Activated T-cell treated with anti-CD3 and anti-CD28 coated beads, Interleukin-2, amount 50 U/mL, for 72 hours (primary cell): ENCODE data around the gene EPG5. TPM values are rescaled to one million over a fixed set of nuclear protein-coding genes. Genes with fewer than 3 reads are reported as not detected.
A peak's percentile ranks its signal among the peaks of the same experiment; 100 is the strongest.
"Not testable (repeated sequence)": the region's sequence is repeated elsewhere in the genome, so short reads cannot be mapped to it uniquely, and the experiment has no call there.

Experiments
- ATAC-seq, 2 donors: fragments of 150-1000 bp; cut with Tn5 transposase; replicated peaks in 1 of 2; 2 replicates each; pipeline ENCODE4 v1.10.0; 2021; ENCODE audit warnings: moderate library complexity in 2 of 2, mild to moderate bottlenecking in 1 of 2
- DNase-seq, 2 donors: peaks; one replicate each; pipeline ENCODE4 v3.0.0; 2021 to 2022; ENCODE audit warnings: mixed read lengths in 1 of 2
- H3K27ac Mint-ChIP-seq: one replicate; pipeline ENCODE4 v1.8.0; 2022; ENCODE audit warnings: mild to moderate bottlenecking, moderate library complexity, mixed read lengths
- H3K27me3 Mint-ChIP-seq: one replicate; pipeline ENCODE4 v1.8.0; 2022; ENCODE audit warnings: low read depth, mixed read lengths
- H3K36me3 Mint-ChIP-seq, 2 donors: one replicate each; pipeline ENCODE4 v1.8.0; 2022; ENCODE audit warnings: mixed read lengths in 2 of 2, mild to moderate bottlenecking in 1 of 2; ENCODE audit not compliant: insufficient read depth in 2 of 2
- H3K4me1 Mint-ChIP-seq: one replicate; pipeline ENCODE4 v1.8.0; 2022; ENCODE audit warnings: low read depth, mixed read lengths
- H3K4me3 Mint-ChIP-seq, 2 donors: one replicate each; pipeline ENCODE4 v1.8.0; 2022; ENCODE audit warnings: mild to moderate bottlenecking in 2 of 2, mixed read lengths in 2 of 2, moderate library complexity in 2 of 2
- H3K9me3 Mint-ChIP-seq, 2 donors: one replicate each; pipeline ENCODE4 v1.8.0; 2022; ENCODE audit warnings: mixed read lengths in 2 of 2
- total RNA-seq, 2 donors: library from RNA; stranded (reverse); gene quantifications; one replicate each; pipeline ENCODE4 v1.2.3, GENCODE V29; 2022

EPG5 gene
- total RNA-seq, 2 donors from 2014 or later: 22.2 to 27.0 TPM

GRCh38 chr18:45820106-45820745 is 146.9 kb downstream of the EPG5 start:
- DNase-seq (no peak), ATAC-seq (no peak)
- Mint-ChIP-seq H3K36me3 (peaks cover 4 to 7% of the 10 kb centered on the region in 2 donors), H3K9me3 (peaks cover 0 to 9% of the 10 kb centered on the region in 2 donors), H3K27me3 (peaks cover 17% of the 10 kb centered on the region), H3K4me1 (peaks cover 9% of the 10 kb centered on the region), H3K4me3 (no peak overlapping the region), H3K27ac (no peak overlapping the region)

- H3K4me1 Mint-ChIP-seq: not testable (repeated sequence)
Measured at GRCh38 chr18:45818765-45819164, 148.4 kb downstream of the EPG5 start.

GRCh38 chr18:45817543-45817942 is 149.6 kb downstream of the EPG5 start:
- peaks cover 17% of the 10 kb centered on the region for H3K27me3 Mint-ChIP-seq
- H3K4me1 Mint-ChIP-seq: peaks cover 5% of the 10 kb centered on the region
- H3K4me3 Mint-ChIP-seq: no peak overlapping the region
- no peak overlapping the region for H3K27ac Mint-ChIP-seq
- peaks cover 4 to 7% of the 10 kb centered on the region in 2 donors for H3K36me3 Mint-ChIP-seq
- H3K9me3 Mint-ChIP-seq: peaks cover 0 to 9% of the 10 kb centered on the region in 2 donors
- DNase-seq: no peak
- ATAC-seq: peak; percentile 45 to 89

More at GRCh38 chr18:45818765-45819164, 148.4 kb downstream of the EPG5 start:
- ATAC-seq, H3K4me3 Mint-ChIP-seq, H3K27ac Mint-ChIP-seq, DNase-seq, H3K36me3 Mint-ChIP-seq, H3K9me3 Mint-ChIP-seq: not testable (repeated sequence)
- H3K27me3 Mint-ChIP-seq: peaks cover 17% of the 10 kb centered on the region

- not testable (repeated sequence) for H3K27me3 Mint-ChIP-seq, H3K27ac Mint-ChIP-seq, ATAC-seq, H3K4me3 Mint-ChIP-seq, H3K36me3 Mint-ChIP-seq, H3K9me3 Mint-ChIP-seq, DNase-seq
- peaks cover 15% of the 10 kb centered on the region for H3K4me1 Mint-ChIP-seq
Measured at GRCh38 chr18:45814733-45815132, 152.4 kb downstream of the EPG5 start.

- not testable (repeated sequence) for ATAC-seq, H3K4me3 Mint-ChIP-seq, H3K36me3 Mint-ChIP-seq, H3K9me3 Mint-ChIP-seq, H3K27ac Mint-ChIP-seq, H3K27me3 Mint-ChIP-seq
- peak in 1 of 2 donors; percentile 41 for DNase-seq
- H3K4me1 Mint-ChIP-seq: peaks cover 29% of the 10 kb centered on the region
Measured at GRCh38 chr18:45807144-45807543, 160.0 kb downstream of the EPG5 start.

GRCh38 chr18:45806226-45806625 is 160.9 kb downstream of the EPG5 start:
- peaks cover 9% of the 10 kb centered on the region for H3K27me3 Mint-ChIP-seq
- peaks cover 29% of the 10 kb centered on the region for H3K4me1 Mint-ChIP-seq
- peaks cover 3 to 7% of the 10 kb centered on the region in 2 donors for H3K9me3 Mint-ChIP-seq
- peaks cover 4 to 5% of the 10 kb centered on the region in 2 donors for H3K36me3 Mint-ChIP-seq
- no peak overlapping the region for H3K27ac Mint-ChIP-seq
- no peak overlapping the region for H3K4me3 Mint-ChIP-seq
- no peak for DNase-seq
- no peak for ATAC-seq

GRCh38 chr18:45805551-45805950 is 161.6 kb downstream of the EPG5 start:
- H3K4me1 Mint-ChIP-seq: peaks cover 26% of the 10 kb centered on the region
- peaks cover 9% of the 10 kb centered on the region for H3K27me3 Mint-ChIP-seq
- peaks cover 3 to 7% of the 10 kb centered on the region in 2 donors for H3K9me3 Mint-ChIP-seq
- no peak for DNase-seq
- H3K4me3 Mint-ChIP-seq: no peak overlapping the region
- no peak overlapping the region for H3K27ac Mint-ChIP-seq
- H3K36me3 Mint-ChIP-seq: peaks cover 4 to 6% of the 10 kb centered on the region in 2 donors
- no peak for ATAC-seq

- peaks cover 4 to 9% of the 10 kb centered on the region in 2 donors for H3K36me3 Mint-ChIP-seq
- DNase-seq: peak; percentile 28 to 33
- peaks cover 1 to 2% of the 10 kb centered on the region in 2 donors for H3K9me3 Mint-ChIP-seq
- peaks cover 10% of the 10 kb centered on the region for H3K4me1 Mint-ChIP-seq
- peak; percentile 95 to 99 for ATAC-seq
- H3K27me3 Mint-ChIP-seq: peaks cover 9% of the 10 kb centered on the region
- H3K4me3 Mint-ChIP-seq: no peak overlapping the region
- H3K27ac Mint-ChIP-seq: peak overlapping the region; percentile 15
Measured at GRCh38 chr18:45802814-45803492, 164.2 kb downstream of the EPG5 start.

GRCh38 chr18:45801416-45802004 is 165.6 kb downstream of the EPG5 start:
- H3K27me3 Mint-ChIP-seq: peaks cover 9% of the 10 kb centered on the region
- H3K36me3 Mint-ChIP-seq: peaks cover 5 to 9% of the 10 kb centered on the region in 2 donors
- DNase-seq: no peak
- no peak overlapping the region for H3K4me3 Mint-ChIP-seq
- peaks cover 10% of the 10 kb centered on the region for H3K4me1 Mint-ChIP-seq
- H3K27ac Mint-ChIP-seq: no peak overlapping the region
- peaks cover 0 to 2% of the 10 kb centered on the region in 2 donors for H3K9me3 Mint-ChIP-seq
- no peak for ATAC-seq

Other genes with a start within 250 kb of the EPG5 start
- 1 to 10 TPM; 6.0 to 6.2 TPM for gene SLC14A1, start 243.1 kb downstream of the EPG5 start, total RNA-seq
- gene SIGLEC15, start 141.7 kb downstream of the EPG5 start, total RNA-seq: not detected
- 10 to 100 TPM; 26.6 to 30.1 TPM for gene PSTPIP2, start 104.9 kb upstream of the EPG5 start, total RNA-seq
- 100 to 1,000 TPM; 378 to 401 TPM for gene ATP5F1A, start 131.0 kb upstream of the EPG5 start, total RNA-seq
- 10 to 100 TPM; 42.0 to 43.4 TPM for gene HAUS1, start 137.1 kb upstream of the EPG5 start, total RNA-seq